Iris pigment epithelial cell (primary cell): ENCODE results near the gene CSMD2.

Experiments
- DNase-seq: peaks from one replicate; pipeline ENCODE4 v3.0.0-alpha.2; 2011; ENCODE audit warnings: low read depth

CSMD2 gene

GRCh38 chr1:33960188-33960895 lies 204.7 kb downstream of the CSMD2 start:
- DNase-seq = no peak

- no peak for DNase-seq
Observed at GRCh38 chr1:33957854-33958253, 207.2 kb downstream of the CSMD2 start.

GRCh38 chr1:33955096-33955495 lies 209.9 kb downstream of the CSMD2 start:
- no peak for DNase-seq

- DNase-seq = no peak
Observed at GRCh38 chr1:33949570-33949969, 215.5 kb downstream of the CSMD2 start.

- DNase-seq = no peak
Observed at GRCh38 chr1:33948291-33948690, 216.7 kb downstream of the CSMD2 start.

- no peak for DNase-seq
Observed at GRCh38 chr1:33946836-33947235, 218.2 kb downstream of the CSMD2 start.

GRCh38 chr1:33944846-33945245 lies 220.2 kb downstream of the CSMD2 start:
- no peak for DNase-seq

GRCh38 chr1:33943978-33944377 lies 221.1 kb downstream of the CSMD2 start:
- DNase-seq = peak; percentile 73

GRCh38 chr1:33932871-33933270 lies 232.2 kb downstream of the CSMD2 start:
- no peak for DNase-seq

- DNase-seq = no peak
Observed at GRCh38 chr1:33931111-33931475, 233.9 kb downstream of the CSMD2 start.

- DNase-seq = no peak
Observed at GRCh38 chr1:33930346-33931110, 234.5 kb downstream of the CSMD2 start.

GRCh38 chr1:33928251-33928650 lies 236.8 kb downstream of the CSMD2 start:
- no peak for DNase-seq

GRCh38 chr1:33927721-33928120 lies 237.3 kb downstream of the CSMD2 start:
- DNase-seq = no peak

- DNase-seq = no peak
Observed at GRCh38 chr1:33925586-33925985, 239.4 kb downstream of the CSMD2 start.

GRCh38 chr1:33921281-33921680 lies 243.7 kb downstream of the CSMD2 start:
- no peak for DNase-seq

GRCh38 chr1:33918368-33918767 lies 246.7 kb downstream of the CSMD2 start:
- peak; percentile 11 for DNase-seq

- DNase-seq = no peak
Observed at GRCh38 chr1:33916786-33917185, 248.2 kb downstream of the CSMD2 start.

GRCh38 chr1:33914531-33914930 lies 250.5 kb downstream of the CSMD2 start:
- no peak for DNase-seq

GRCh38 chr1:33908324-33908956 lies 256.6 kb downstream of the CSMD2 start:
- no peak for DNase-seq

- DNase-seq = no peak
Observed at GRCh38 chr1:33906156-33906555, 258.9 kb downstream of the CSMD2 start.

GRCh38 chr1:33905241-33905640 lies 259.8 kb downstream of the CSMD2 start:
- DNase-seq = no peak

GRCh38 chr1:33903210-33903589 lies 261.8 kb downstream of the CSMD2 start:
- DNase-seq = no peak

- DNase-seq = no peak
Observed at GRCh38 chr1:33902486-33903209, 262.4 kb downstream of the CSMD2 start.
